Neural progenitor cell (in vitro differentiated cells): ENCODE data around the gene COL15A1. TPM values are rescaled to one million over a fixed set of nuclear protein-coding genes. Genes with fewer than 3 reads are reported as not detected.

ENCODE experiments used
- DNase-seq: peaks from one replicate; pipeline ENCODE4 v3.0.0-alpha.2; 2016; ENCODE audit warnings: low spot score
- H2AFZ ChIP-seq: fragments of 200-600 bp; sonication (generic); replicated peaks from 2 replicates; pipeline ENCODE4 v1.6.1; 2016; ENCODE audit warnings: antibody characterized with exemption
- H3F3A ChIP-seq: fragments of 200-600 bp; sonication (generic); 2 replicates; pipeline ENCODE4 v1.6.1; 2016; ENCODE audit warnings: antibody characterized with exemption, low read depth
- H3K27ac ChIP-seq: fragments of 200-600 bp; sonication (generic); 2 replicates; pipeline ENCODE4 v1.5.1; 2016; ENCODE audit warnings: mild to moderate bottlenecking
- H3K27me3 ChIP-seq: fragments of 200-600 bp; sonication (generic); 2 replicates; pipeline ENCODE4 v1.6.1; 2016; ENCODE audit warnings: mild to moderate bottlenecking, moderate library complexity
- H3K36me3 ChIP-seq: fragments of 200-600 bp; sonication (generic); 2 replicates; pipeline ENCODE4 v1.5.1; 2016
- H3K4me1 ChIP-seq: fragments of 200-600 bp; sonication (generic); 2 replicates; pipeline ENCODE4 v1.6.1; 2016; ENCODE audit warnings: mixed run types
- H3K4me2 ChIP-seq: fragments of 200-600 bp; sonication (generic); 2 replicates; pipeline ENCODE4 v1.6.1; 2016
- H3K4me3 ChIP-seq: fragments of 200-600 bp; sonication (generic); 2 replicates; pipeline ENCODE4 v1.5.1; 2016
- H3K79me2 ChIP-seq: fragments of 200-600 bp; sonication (generic); 2 replicates; pipeline ENCODE4 v1.6.1; 2016; ENCODE audit warnings: low read depth
- H3K9ac ChIP-seq: fragments of 200-600 bp; sonication (generic); 2 replicates; pipeline ENCODE4 v1.6.1; 2016
- H3K9me3 ChIP-seq: fragments of 200-600 bp; sonication (generic); 2 replicates; pipeline ENCODE4 v1.5.1; 2016; ENCODE audit warnings: low read depth
- H4K20me1 ChIP-seq: fragments of 200-600 bp; sonication (generic); 2 replicates; pipeline ENCODE4 v1.6.1; 2016; ENCODE audit warnings: low read depth
- H3K27ac Mint-ChIP-seq: 3 replicates; pipeline ENCODE4 v1.8.0; 2021; ENCODE audit warnings: mixed read lengths
- H3K27me3 Mint-ChIP-seq: 2 replicates; pipeline ENCODE4 v1.8.0; 2022; ENCODE audit warnings: low read depth, mild to moderate bottlenecking, inconsistent platforms, moderate library complexity, mixed read lengths; ENCODE audit not compliant: insufficient read depth
- H3K36me3 Mint-ChIP-seq: 3 replicates; pipeline ENCODE4 v1.8.0; 2021; ENCODE audit warnings: mixed read lengths
- H3K4me1 Mint-ChIP-seq: 3 replicates; pipeline ENCODE4 v1.8.0; 2021; ENCODE audit warnings: mixed read lengths
- H3K4me3 Mint-ChIP-seq: 3 replicates; pipeline ENCODE4 v1.8.0; 2021; ENCODE audit warnings: mild to moderate bottlenecking, moderate library complexity, mixed read lengths
- H3K9me3 Mint-ChIP-seq: 3 replicates; pipeline ENCODE4 v1.8.0; 2020; ENCODE audit warnings: mixed read lengths
- EZH2 ChIP-seq: fragments of 200-600 bp; sonication (generic); IDR thresholded peaks from 2 replicates; pipeline ENCODE4 v1.6.1; 2017; ENCODE audit warnings: antibody characterized with exemption, mild to moderate bottlenecking, moderate library complexity
- EZH2phosphoT487 ChIP-seq: fragments of 200-600 bp; sonication (generic); IDR thresholded peaks from 2 replicates; pipeline ENCODE4 v1.6.1; 2017; ENCODE audit warnings: antibody characterized with exemption
- total RNA-seq: library from RNA; depleted of rRNA; stranded (reverse); fragments of >200 nt; gene quantifications from 2 replicates; pipeline ENCODE4 v1.2.3, GENCODE V29; 2015; ENCODE audit warnings: low replicate concordance
- TF ChIP-seq, protein P1 (sequence below): fragments of 200-600 bp; sonication (generic); IDR thresholded peaks from 2 replicates; pipeline ENCODE4 v1.5.1; 2017; ENCODE audit warnings: antibody characterized with exemption, mild to moderate bottlenecking

The COL15A1 gene
- total RNA-seq, 1 donor from 2014 or later = 3.2 TPM

DNA sequence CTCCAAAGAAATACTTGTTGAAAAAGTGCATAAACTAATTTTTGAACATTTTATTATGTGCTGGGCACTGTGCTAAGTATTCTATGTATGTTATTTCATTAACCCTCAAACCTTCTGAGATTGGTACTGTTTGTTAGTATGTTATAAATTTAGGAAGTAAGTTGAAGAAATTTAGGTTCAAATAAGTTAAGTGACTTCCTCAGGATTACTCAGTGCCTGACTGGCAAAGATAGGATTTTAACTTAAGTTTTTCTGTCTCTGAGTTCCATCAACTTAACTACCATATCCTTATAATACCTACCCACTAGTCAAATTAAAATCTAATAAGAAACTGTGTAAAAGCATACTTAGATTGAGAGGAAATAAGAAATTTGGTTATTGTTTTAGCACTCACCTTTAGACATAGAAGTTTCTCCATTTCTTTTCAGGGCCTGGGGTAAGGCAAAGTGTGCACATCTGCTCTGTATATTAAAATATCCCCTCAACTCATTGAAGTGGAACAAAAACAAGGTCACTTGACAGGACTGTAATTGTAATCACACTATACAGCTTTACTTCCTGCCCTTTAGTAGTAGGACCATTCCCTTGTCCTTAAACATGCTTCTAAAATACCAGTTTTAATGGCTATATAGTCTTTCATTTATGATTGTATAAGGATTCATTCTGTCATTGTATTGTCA lies 176.4 kb downstream of the COL15A1 start:
- peaks cover 88% of the 10 kb centered on the region for H4K20me1 ChIP-seq
- no peak overlapping the region for H3K27ac ChIP-seq
- H3K4me3 ChIP-seq = no peak overlapping the region
- DNase-seq = no peak
- peaks cover 100% of the 10 kb centered on the region for H3K79me2 ChIP-seq
- peaks cover 15% of the 10 kb centered on the region for H3F3A ChIP-seq
- H3K9me3 ChIP-seq = no peaks in the 10 kb centered on the region
- Mint-ChIP-seq H3K27me3 (no peaks in the 10 kb centered on the region), H3K9me3 (peaks cover 51% of the 10 kb centered on the region), H3K27ac (no peak overlapping the region), H3K36me3 (peaks cover 46% of the 10 kb centered on the region), H3K4me1 (peaks cover 4% of the 10 kb centered on the region), H3K4me3 (no peak overlapping the region)
- no peaks in the 10 kb centered on the region for H3K36me3 ChIP-seq
- no peak for TF ChIP-seq EZH2
- no peak for TF ChIP-seq EZH2phosphoT487
- TF ChIP-seq, protein P1, sequence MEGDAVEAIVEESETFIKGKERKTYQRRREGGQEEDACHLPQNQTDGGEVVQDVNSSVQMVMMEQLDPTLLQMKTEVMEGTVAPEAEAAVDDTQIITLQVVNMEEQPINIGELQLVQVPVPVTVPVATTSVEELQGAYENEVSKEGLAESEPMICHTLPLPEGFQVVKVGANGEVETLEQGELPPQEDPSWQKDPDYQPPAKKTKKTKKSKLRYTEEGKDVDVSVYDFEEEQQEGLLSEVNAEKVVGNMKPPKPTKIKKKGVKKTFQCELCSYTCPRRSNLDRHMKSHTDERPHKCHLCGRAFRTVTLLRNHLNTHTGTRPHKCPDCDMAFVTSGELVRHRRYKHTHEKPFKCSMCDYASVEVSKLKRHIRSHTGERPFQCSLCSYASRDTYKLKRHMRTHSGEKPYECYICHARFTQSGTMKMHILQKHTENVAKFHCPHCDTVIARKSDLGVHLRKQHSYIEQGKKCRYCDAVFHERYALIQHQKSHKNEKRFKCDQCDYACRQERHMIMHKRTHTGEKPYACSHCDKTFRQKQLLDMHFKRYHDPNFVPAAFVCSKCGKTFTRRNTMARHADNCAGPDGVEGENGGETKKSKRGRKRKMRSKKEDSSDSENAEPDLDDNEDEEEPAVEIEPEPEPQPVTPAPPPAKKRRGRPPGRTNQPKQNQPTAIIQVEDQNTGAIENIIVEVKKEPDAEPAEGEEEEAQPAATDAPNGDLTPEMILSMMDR = no peak
- H3K4me1 ChIP-seq = peaks cover 27% of the 10 kb centered on the region
- H2AFZ ChIP-seq = no peak overlapping the region
- no peak overlapping the region for H3K4me2 ChIP-seq
- H3K27me3 ChIP-seq = no peaks in the 10 kb centered on the region
- no peak overlapping the region for H3K9ac ChIP-seq

Other genes starting within 250 kb of the COL15A1 start
- gene GABBR2, start 235.0 kb upstream of the COL15A1 start, total RNA-seq = 0.03 TPM in 1 of 2 replicates, not detected in the other
- 16.0 and 44.3 TPM in 2 replicates for gene ANKS6, start 147.4 kb upstream of the COL15A1 start, total RNA-seq
- 28.8 and 46.5 TPM in 2 replicates for gene GALNT12, start 136.2 kb upstream of the COL15A1 start, total RNA-seq
- gene TGFBR1, start 161.2 kb downstream of the COL15A1 start, total RNA-seq = 86.8 and 138 TPM in 2 replicates